ENCODE measurements around the gene KRT2.

Gene KRT2

DNA sequence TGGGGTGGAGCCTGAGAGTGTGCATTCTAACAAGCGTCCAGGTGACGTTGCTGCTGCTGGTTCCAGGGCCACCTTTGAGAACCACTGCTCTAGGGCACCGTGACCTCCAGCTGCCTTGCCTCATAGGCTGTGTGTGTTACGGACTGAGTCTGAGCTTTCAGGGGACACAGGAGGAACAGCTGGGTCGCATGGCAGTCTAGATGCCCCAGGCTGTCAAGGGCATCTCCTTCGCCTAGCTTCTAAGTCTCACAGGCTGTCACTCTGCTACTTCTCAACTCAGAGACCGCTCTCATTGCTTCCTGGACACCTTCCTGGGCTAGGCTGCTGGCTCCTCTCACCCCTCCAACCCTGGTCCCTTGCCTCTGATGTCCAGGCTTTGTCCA lies 34.6 kb downstream of the KRT2 start:
- in situ Hi-C loops (cut with MboI; ENCODE audit: low sequenced_read_pairs), result no loop called here

DNA sequence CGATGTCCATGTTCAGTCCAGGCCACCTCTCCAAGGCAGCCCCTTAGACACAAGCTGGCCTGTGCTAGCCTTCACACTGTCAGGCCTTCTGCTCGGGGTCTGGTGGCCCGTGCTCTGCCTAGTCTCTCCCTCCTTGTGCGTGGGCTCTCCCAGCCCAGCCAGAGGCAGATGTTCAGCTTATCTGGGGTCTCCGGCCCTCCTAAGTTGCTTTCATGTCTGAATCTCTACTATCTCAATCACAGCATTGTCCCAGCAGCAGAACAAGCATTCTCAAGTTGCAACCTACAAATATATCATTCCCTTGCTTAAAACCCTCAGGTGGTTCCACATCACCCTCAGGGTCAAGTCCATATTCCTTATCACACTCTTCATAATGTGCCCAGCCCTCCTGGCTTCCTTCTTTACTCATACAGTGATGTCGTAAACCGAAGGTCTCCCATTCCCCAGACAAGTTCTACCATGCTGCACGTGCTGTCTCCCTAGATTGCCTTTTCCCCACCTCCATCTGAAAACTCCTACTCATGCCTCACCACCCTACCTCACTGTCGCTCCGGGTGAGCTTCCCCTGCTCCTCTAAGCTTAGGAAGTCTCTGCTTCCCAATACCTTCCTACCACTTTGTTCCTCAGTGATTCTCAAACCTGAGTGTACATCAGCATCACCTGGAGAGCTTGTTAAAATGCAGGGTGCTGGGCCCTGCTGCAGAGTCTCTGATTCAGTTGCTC lies 35.2 kb downstream of the KRT2 start:
- in situ Hi-C loops (cut with MboI; ENCODE audit: low sequenced_read_pairs), result no loop called here

DNA sequence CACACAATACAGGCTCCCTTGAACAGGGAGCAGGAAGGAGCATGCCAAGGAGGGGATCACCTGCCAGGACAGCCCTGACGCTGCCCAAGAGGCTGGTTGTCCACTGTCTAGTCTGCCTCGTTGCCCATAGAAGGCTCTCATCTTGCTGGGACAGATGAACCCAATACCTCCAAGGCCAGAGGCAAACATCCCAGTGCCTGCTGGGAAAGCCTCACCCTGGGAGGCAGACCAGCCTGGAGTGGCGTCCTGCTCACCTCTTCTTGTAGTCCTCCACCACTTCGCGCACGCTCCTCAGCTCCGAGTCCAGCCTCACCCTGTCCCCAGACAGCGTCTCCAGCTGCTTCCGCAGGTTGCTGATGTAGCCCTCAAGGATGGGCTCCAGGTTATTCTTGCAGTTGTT lies 36.1 kb downstream of the KRT2 start:
- in situ Hi-C loops (cut with MboI; ENCODE audit: low sequenced_read_pairs), result no loop called here

DNA sequence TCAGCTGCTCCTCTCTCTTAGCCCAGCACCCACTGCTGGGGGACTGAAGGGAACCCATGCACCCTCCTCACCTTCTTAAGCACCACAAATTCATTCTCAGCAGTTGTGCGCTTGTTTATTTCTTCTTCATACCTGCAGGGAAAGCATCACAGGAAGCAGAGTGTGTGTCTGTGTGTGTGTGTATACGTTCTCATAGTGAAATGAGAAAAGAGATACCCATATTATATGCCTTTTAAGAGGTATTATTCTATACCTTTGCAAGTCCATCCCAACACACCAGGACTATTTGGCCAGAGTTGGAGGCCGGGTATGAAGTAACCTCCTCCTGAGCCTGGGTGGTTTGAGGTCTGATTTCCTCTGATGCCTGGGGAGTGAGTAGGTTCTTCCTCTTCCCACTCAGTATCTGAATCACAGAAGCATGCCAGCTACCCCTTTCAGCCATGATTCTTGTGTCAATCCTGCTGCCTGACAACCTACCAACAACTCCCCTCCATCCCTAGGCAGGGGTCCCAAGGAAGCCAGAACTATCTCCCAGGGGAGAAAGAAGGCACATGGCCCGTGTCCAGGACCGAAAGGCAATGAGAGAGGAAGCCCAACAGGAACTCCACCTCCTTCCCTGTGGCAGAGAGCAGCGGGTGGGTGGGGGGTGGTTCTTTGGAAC lies 36.7 kb downstream of the KRT2 start:
- in situ Hi-C loops (cut with MboI; ENCODE audit: low sequenced_read_pairs), result no loop called here

DNA sequence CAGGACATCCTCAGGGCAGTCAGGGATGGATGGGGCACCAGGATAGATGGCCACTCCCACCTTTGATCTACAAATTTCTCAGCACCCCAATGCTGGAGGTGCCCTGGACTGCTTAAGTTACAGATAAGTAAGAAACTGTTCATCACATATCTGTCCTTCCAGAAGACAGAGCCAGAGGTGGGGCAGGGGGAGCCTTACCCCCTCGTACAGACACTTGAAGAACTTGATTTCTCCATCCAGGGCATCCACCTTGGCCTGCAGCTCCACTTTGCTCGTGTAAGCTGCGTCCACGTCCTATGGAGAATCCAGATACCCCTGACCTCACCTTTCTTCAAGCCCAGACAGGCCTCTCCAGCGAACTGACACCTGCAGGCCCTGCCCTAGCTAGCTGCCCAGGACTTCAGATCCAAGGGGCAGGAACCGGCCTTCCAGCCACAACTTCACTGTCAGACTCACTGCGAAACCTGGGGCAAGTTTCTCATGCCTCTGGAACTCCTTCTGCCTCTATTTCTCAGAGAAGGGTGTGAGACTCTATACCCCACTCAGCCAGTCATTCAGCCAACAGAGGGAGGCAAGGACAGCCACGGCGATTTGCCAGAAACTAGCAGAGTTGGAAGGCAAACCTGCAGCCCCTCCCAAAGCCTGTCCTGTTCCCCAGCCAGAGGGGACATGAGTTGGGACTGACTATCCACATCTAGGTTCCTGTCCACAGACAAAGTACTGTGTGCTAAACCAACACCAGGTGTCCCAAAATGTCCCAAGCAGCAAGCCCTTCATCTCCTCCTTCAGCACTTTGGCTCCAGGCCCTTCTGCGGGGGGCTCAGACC lies 37.4 kb downstream of the KRT2 start:
- in situ Hi-C loops (cut with MboI; ENCODE audit: low sequenced_read_pairs), result no loop called here

DNA sequence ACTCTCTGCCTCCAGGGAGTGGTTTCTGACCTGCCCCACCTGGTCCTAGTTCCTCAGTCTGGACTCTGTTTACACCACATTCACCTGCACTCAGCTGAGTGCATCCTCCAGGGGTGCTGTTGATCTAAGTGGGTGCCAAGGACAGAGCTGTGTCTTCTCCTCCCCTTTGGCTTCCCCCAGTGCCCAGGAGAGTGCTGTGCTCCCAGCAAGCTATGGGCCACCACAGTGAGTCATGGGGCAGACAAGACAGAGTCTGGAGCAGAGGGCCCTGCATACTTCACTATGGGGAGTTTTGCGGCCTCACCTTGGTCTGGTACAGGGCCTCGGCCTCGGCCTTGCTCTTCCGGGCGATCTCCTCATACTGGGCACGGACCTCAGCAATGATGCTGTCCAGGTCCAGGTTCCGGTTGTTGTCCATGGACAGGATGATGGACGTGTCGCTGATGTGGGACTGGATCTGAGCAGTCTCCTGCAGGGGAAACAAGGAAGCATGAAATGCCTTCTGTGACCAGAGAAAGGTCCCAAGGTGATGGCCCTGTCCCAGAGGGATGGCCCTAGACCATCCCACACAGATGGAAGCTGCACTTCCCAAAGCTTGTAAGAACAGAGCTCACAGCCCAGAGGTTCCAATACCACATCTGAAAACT lies 38.5 kb downstream of the KRT2 start:
- in situ Hi-C loops (cut with MboI; ENCODE audit: low sequenced_read_pairs), result no loop called here

- in situ Hi-C loops (cut with MboI; ENCODE audit: low sequenced_read_pairs), result no loop called here
Measured at GRCh38 chr12:52612431-52613383, 39.3 kb downstream of the KRT2 start.

DNA sequence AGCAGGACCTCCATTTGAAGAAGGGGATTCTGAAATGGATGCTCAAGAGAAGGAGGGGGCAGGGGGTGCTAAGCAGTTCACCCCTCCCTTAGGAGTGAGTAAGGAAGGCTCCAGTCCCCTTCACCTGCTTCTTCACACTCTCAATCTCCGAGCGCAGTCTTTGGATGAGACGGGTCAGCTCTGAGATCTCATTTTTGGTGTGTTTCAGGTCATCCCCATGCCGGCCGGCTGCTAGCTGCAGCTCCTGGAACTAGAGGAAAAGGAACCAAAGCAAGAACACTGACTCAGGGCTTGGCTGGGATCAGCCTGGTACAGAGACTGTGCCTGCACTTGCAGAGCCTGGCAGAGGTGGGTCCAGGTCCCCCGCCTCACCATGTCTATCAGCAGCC lies 40.9 kb downstream of the KRT2 start:
- in situ Hi-C loops (cut with MboI; ENCODE audit: low sequenced_read_pairs), result no loop called here

DNA sequence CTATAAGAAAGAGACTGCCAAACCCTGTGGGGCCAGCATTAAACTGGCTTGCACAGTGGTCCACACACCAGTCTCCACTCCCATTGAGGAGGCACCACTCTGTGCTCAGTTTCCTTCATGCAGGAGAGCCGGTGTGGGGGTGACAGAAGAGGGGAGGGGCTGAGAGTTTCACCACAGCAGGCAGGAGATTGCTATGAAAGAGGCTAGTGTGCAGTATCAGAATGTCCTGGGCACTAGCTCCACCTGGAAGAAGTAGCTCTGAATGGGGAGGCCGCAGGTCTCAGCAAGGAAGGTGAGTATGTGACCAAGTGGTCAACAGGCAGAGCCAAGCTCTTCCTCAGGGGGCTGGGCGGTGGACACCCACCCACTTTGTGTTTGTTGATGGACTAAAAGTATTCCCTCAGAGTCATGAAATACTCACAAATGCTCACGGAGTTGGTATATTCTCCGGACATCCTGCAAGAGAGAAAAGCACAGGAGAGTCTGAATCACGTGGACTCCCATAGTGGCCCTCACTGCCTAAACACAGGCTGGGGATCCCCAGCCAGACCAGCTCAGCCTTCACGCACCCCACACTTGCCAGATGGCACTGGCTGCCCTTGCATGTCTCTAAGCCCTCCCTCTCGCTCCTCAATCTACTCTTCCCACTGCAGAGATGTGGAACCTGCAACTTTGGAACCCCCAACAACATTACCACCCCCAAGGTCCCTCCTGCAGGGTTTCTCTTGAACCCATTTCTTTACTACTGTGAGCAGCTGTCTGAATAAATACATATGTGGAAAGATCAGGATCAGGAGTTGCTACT lies 43.0 kb downstream of the KRT2 start:
- in situ Hi-C loops (cut with MboI; ENCODE audit: low sequenced_read_pairs), result no loop called here

DNA sequence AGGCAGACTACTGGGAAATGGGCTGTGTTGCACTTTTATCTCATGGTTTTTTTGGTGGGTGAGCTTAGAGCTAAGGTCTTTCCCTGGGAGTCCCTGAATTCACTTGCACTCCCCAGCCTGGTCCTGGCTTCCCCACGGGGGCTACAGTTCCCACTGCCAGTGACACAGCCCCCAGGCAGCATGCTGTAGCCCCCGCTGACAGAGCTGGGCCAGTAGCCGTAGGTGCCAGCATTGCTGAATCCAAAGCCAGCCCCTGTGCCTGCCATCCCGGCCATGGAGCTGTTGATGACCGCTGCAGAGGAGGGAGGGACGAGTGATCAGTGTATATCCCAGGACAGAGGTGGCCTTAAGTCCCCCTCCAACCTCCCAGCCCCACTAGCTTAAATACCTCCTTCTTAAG lies 43.9 kb downstream of the KRT2 start:
- in situ Hi-C loops (cut with MboI; ENCODE audit: low sequenced_read_pairs), result no loop called here

- in situ Hi-C loops (cut with MboI; ENCODE audit: low sequenced_read_pairs), result no loop called here
Measured at GRCh38 chr12:52607314-52607713, 44.7 kb downstream of the KRT2 start.

DNA sequence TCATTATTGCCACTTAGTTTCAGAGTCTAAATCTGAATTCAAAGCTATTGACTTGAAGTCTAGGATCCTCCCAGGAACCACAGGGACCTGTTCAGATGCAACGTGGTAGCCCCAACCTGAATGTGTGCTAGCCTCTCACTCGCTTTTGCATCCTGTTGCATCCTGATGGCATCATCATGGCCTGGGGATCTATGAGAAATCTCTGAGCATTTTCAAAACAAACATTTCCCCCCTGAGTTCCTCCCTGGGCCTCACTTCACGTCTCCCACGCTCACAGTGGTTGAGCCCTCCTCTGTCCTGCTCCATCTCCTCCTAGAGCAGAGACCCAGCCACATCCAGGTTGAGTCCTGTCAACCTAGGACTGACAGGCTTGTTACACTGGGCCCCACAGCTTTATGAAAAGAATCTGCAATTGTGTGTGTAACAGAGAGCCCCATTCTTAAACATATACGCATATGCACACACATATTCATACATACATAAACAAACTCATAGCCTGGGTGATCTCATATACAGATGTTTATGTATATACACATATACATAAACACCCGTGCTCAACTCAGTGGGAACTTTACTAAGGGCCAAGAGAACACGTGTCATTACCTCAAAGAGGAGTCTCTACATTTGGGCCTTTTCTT lies 45.3 kb downstream of the KRT2 start:
- in situ Hi-C loops (cut with MboI; ENCODE audit: low sequenced_read_pairs), result no loop called here

GRCh38 chr12:52606096-52606495 lies 45.9 kb downstream of the KRT2 start:
- in situ Hi-C loops (cut with MboI; ENCODE audit: low sequenced_read_pairs), result no loop called here

- in situ Hi-C loops (cut with MboI; ENCODE audit: low sequenced_read_pairs), result no loop called here
Measured at GRCh38 chr12:52605542-52605941, 46.5 kb downstream of the KRT2 start.

- in situ Hi-C loops (cut with MboI; ENCODE audit: low sequenced_read_pairs), result no loop called here
Measured at GRCh38 chr12:52604859-52605258, 47.2 kb downstream of the KRT2 start.

- in situ Hi-C loops (cut with MboI; ENCODE audit: low sequenced_read_pairs), result no loop called here
Measured at GRCh38 chr12:52603314-52603713, 48.7 kb downstream of the KRT2 start.

DNA sequence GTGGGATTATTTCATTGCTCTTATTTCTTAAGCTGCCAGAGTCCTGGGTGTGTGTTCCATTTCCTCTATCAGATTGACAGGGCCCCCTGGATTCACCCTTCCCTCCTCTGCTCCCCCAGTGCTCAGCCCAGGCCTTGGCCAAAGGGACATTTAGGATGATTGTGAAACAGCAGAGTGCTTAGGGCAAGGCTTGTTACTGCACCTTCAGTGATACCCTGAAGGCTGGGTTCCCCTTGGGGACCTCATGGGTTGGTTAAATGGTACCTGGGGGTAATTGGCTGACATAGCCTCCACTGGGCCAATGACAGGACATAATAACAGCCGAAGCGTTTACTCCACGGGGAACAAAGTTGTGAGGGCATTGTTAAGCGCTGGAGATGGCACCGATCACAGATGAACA lies 49.5 kb downstream of the KRT2 start:
- in situ Hi-C loops (cut with MboI; ENCODE audit: low sequenced_read_pairs), result no loop called here

DNA sequence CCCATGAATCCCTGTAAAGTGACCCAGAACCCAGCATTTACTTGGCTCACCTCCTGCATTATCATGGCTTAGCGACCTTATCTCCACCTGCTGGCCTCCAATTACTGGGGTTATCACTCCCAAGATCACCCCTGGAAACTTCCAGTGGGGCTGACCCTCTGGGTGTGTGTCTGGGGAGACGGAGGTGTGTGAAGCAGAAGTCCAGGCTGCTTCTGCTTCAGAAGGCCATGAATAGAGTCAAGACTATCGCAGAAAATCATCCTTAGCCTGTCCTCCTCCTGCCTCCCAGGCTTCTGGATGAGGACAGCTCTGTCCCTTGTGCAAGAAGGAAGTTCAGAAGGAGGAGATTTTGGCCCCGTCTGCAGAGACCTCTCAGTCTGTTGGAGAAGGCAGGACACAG lies 50.3 kb downstream of the KRT2 start:
- in situ Hi-C loops (cut with MboI; ENCODE audit: low sequenced_read_pairs), result no loop called here

- in situ Hi-C loops (cut with MboI; ENCODE audit: low sequenced_read_pairs), result no loop called here
Measured at GRCh38 chr12:52600941-52601481, 51.0 kb downstream of the KRT2 start, which contains the start of gene KRT72. Gene KRT72, minus strand, starts transcription at chr12:52601463. Its CDS starts 11 bp downstream, at chr12:52601452.

Data from HL-60/S4 treated with phorbol 12-myristate 13-acetate at 8.2 ng/mL for 4 days and 3 days (cell line).